Activated gamma-delta T cell treated with Interleukin-2 at 50 U/mL for 16 hours (primary cell): ENCODE results near the gene BCCIP.

Source experiments
- DNase-seq: peaks from one replicate; pipeline ENCODE4 v3.0.0-alpha.2; 2020

BCCIP gene

GRCh38 chr10:125822878-125823662 lies at the start of gene BCCIP, which contains the start of gene UROS:
TSS of gene BCCIP (plus strand) at chr10:125823546. CDS start at chr10:125823558, 12 bp downstream.
TSS of gene UROS (minus strand) at chr10:125823258. CDS start at chr10:125816499, 6,759 bp downstream.
- DNase-seq, result peak; percentile 87

DNA sequence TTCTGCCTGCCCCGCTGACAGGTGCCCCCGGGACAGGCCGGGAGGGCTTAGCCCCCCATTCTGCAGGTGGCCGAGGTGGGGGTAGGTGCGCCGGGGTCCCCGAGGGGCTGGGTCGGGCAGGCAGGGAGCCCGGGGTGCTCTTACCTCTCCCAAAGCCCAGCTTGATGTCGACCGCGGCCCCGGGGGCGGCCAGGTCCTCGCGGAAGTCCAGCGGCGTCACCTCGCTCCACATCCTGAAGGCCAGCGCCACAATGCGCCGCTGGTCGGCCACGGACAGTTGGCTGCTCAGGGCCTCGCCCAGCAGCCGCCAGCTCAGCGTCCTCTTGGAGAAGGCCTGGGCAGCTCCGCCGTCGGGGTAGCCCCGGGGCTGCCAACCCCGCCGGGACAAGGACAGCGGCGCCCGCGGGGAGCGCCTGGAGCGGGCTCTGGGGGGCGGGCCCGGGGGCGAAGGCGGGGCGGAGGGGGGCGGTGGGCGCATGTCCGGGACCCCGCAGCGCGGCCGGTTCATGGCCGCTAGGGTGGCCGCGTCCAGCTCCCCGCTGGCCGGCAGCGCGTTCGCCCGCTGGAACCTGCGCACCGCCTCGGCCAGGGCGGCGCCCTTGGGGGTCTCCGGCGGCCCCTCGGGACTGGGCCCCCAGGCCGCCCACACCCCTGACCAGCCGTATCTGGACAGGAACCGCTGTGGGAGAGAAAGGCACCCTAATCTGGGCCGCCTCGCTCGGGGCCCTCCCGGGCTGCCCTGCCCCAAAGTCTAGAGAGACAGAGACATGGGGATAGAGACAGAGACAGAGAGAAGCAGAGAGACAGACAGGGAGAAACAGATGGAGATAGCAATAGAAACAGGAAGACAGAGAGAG lies 49.4 kb upstream of the BCCIP start:
- no peak for DNase-seq

GRCh38 chr10:125774581-125775191 lies 48.7 kb upstream of the BCCIP start:
- no peak for DNase-seq

DNA sequence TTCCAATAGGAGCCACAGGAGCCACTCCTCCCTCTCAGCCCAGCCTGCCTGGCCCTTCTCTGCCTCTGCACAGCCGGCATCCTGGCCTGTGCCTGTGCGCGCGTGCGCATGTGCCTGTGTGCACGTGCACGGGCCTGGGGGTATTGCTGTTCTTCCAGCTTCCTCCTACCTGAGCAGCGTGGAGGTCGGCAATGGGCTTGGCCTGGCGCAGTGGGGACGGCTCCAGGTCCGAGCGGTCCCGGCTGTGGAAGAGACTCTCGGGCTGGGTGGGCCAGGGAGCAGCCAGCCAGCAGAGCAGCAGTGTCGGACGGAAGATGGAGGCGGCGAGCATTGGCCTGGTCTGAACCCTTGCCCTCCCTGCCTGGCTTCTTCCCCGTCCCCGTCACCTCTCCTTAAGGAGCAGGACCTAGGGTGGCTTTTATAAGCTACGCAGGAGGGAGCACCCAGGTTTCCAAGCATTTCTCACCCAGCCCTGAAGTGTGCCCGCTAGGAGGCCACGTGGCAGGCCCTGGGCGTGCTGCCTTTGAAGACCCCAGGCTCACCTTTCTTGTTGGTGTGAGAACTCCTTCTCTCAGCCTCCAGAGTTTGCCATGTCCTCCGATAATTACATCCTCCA lies 47.7 kb upstream of the BCCIP start, which contains the start of gene MMP21:
MMP21 (minus strand) TSS at position 331 of the 616 bp plus-strand sequence; CDS start at position 331, 0 bp downstream.
- DNase-seq, result no peak

GRCh38 chr10:125777806-125778205 lies 45.5 kb upstream of the BCCIP start:
- no peak for DNase-seq

GRCh38 chr10:125778556-125778955 lies 44.8 kb upstream of the BCCIP start:
- DNase-seq, result no peak

GRCh38 chr10:125779403-125780327 lies 43.7 kb upstream of the BCCIP start:
- no peak for DNase-seq

DNA sequence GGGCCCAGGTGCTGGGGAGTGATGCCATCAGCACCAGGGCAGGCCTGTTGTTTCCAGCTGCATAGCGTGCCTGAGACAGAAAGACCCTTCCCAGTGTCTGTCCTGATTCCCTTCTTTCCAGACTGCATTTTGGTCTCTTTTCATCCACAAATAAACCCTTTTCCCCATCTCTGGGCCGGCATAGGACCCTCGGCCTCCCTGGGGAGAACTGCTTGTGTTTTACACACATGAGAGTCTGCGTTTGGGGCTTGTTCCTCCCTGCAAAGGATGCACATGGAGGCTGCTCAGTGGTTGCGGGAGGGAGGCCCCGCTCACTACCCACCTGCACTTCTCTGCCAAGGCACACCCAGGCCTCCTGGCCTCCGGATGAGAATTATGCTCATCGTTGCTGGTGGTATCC lies 42.0 kb upstream of the BCCIP start:
- DNase-seq, result no peak

GRCh38 chr10:125782054-125782453 lies 41.3 kb upstream of the BCCIP start:
- DNase-seq, result no peak

GRCh38 chr10:125782616-125783015 lies 40.7 kb upstream of the BCCIP start:
- DNase-seq, result no peak

GRCh38 chr10:125783408-125783807 lies 39.9 kb upstream of the BCCIP start:
- DNase-seq, result no peak

DNA sequence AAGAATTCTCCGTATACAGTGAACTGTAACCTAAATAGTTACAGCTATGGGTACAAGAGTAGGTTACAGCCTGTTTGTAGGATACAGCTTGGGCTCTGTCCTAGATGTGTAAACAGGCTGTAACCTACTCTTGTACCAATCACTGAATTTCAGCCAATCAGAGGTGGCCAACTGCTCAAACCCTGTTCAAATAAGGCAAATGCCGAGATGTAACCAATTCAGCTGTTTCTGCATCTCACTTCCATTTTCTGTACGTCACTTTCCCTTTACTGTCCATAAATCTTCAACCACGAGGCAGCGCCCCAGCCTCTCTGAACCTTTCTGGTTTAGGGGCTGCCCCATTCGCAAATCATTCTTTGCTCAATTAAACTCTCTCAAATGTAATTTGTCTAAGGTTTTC lies 39.4 kb upstream of the BCCIP start:
- no peak for DNase-seq

DNA sequence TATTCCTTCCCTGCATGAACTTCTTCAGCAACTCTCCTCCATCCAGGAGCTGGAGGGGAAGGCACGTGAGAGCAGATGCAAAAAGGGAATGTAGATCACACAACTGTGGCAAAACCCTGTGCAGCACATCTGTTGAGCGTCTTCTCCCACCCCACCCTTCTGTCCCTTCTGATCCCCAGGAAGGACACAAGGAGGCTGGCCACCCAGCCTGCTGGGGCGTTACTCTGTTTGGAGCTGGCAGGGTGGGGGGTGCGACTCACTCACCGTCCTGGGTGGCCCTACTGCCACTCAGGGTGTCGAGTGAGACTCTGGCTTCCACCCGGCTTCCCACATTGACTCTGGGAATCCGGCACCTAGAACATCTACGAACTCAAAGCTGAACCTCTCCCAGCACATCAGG lies 37.6 kb upstream of the BCCIP start:
- DNase-seq, result no peak

GRCh38 chr10:125788156-125789034 lies 35.0 kb upstream of the BCCIP start:
- DNase-seq, result no peak

- no peak for DNase-seq
Observed at GRCh38 chr10:125792342-125793300, 30.7 kb upstream of the BCCIP start.

DNA sequence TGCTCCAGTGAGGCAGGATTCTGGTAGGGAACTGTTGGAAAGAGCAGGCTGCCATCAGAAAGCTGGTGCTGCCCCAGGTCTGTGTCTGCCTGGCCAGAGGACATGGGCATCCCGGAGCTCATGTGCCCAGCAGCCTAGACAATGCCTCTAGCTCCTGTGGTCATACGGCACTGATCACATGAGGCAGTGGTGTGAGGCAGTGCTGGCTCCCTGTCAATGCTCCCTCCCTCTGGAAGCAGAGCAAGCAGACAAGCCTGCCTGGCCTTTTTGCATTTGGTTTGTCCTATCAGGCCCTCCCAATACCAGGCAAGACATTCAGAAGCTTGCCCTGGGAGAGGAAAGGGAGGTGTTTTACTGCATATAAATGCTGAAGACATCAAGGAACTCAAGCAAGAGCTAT lies 28.2 kb upstream of the BCCIP start:
- no peak for DNase-seq

- no peak for DNase-seq
Observed at GRCh38 chr10:125795637-125796190, 27.6 kb upstream of the BCCIP start.

DNA sequence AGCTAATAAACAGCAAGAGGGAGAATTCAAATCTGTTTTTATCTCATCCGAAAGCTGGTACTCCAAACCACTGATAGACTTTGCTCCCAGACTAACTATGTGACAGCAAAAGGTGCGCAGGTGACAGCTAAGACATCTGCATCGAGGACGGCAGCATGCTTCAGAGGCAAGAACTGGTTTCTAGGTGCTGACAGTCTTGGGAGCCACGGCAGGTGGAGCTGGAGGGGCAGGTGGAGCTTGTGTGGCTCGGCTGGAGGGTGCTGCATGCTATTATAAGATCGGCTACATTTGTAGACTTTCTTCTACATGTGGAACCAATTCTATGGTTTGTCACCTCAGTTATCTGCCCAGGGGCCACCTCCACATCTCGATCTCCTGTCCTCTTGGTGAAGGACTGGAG lies 25.9 kb upstream of the BCCIP start:
- DNase-seq, result no peak

GRCh38 chr10:125797994-125798662 lies 25.2 kb upstream of the BCCIP start:
- no peak for DNase-seq
